Left ventricle myocardium inferior (tissue), 1 donor: ENCODE measurements around the gene TIE1. TPM values are rescaled to one million over a fixed set of nuclear protein-coding genes. Genes with fewer than 3 reads are reported as not detected.

Experiments used
- DNase-seq: peaks from one replicate; pipeline ENCODE4 v3.0.0-alpha.2; 2020
- H3K27ac ChIP-seq: fragments of 200-600 bp; replicated peaks from 2 replicates; pipeline ENCODE4 v1.8.0; 2021
- H3K27me3 ChIP-seq: fragments of 200-600 bp; 2 replicates; pipeline ENCODE4 v1.8.0; 2021; ENCODE audit warnings: low read depth
- H3K36me3 ChIP-seq: fragments of 200-600 bp; 2 replicates; pipeline ENCODE4 v1.8.0; 2021
- H3K4me1 ChIP-seq: fragments of 200-600 bp; 2 replicates; pipeline ENCODE4 v1.8.0; 2021
- H3K4me3 ChIP-seq: fragments of 200-600 bp; 2 replicates; pipeline ENCODE4 v1.8.0; 2021; ENCODE audit warnings: mild to moderate bottlenecking, moderate library complexity
- H3K9me3 ChIP-seq: fragments of 200-600 bp; replicated peaks from 2 replicates; pipeline ENCODE4 v1.8.0; 2021
- CTCF ChIP-seq: fragments of 200-600 bp; IDR thresholded peaks from 2 replicates; pipeline ENCODE4 v1.8.0; 2021; ENCODE audit warnings: antibody characterized with exemption, mild to moderate bottlenecking, borderline replicate concordance
- intact Hi-C: fragments of 100-400 bp; cut with micrococcal nuclease; formaldehyde crosslinking; loops from one replicate; pipeline ENCODE4 v1.11.0; 2022
- total RNA-seq: library from RNA; stranded (reverse); fragmentation: NEBNext Ultra II Directional; extraction: Animal tissue kit (Norgen Biotek cat#: 25700); gene quantifications from one replicate; pipeline ENCODE4 v1.2.1, GENCODE V29; 2021
- donor health status: DM: no; HTN: yes; CAD: no; lungs with severe emphysema.

Gene TIE1
- total RNA-seq, 1 donor from 2014 or later: 25.1 TPM

GRCh38 chr1:43312212-43312623 lies 11.4 kb downstream of the TIE1 start:
- intact Hi-C loops: no loop called here
- TF ChIP-seq CTCF: no peak
- Histone ChIP-seq H3K9me3 (no peaks in the 10 kb centered on the region), H3K36me3 (peaks cover 31% of the 10 kb centered on the region), H3K4me3 (no peak overlapping the region), H3K27me3 (no peaks in the 10 kb centered on the region), H3K27ac (no peak overlapping the region), H3K4me1 (peaks cover 11% of the 10 kb centered on the region)
- no peak for DNase-seq

- Histone ChIP-seq H3K27ac (no peak overlapping the region), H3K9me3 (no peaks in the 10 kb centered on the region), H3K36me3 (peaks cover 26% of the 10 kb centered on the region), H3K4me1 (peaks cover 11% of the 10 kb centered on the region), H3K27me3 (no peaks in the 10 kb centered on the region), H3K4me3 (no peak overlapping the region)
- intact Hi-C loops: no loop called here
- no peak for TF ChIP-seq CTCF
- no peak for DNase-seq
Observed at GRCh38 chr1:43312663-43313515, 12.1 kb downstream of the TIE1 start.

- no peaks in the 10 kb centered on the region for H3K9me3 ChIP-seq
- no peak for DNase-seq
- peaks cover 26% of the 10 kb centered on the region for H3K36me3 ChIP-seq
- H3K4me1 ChIP-seq: peaks cover 11% of the 10 kb centered on the region
- H3K4me3 ChIP-seq: no peak overlapping the region
- intact Hi-C loops: no loop called here
- no peak for TF ChIP-seq CTCF
- H3K27me3 ChIP-seq: no peaks in the 10 kb centered on the region
- H3K27ac ChIP-seq: no peak overlapping the region
Observed at GRCh38 chr1:43313771-43314170, 13.0 kb downstream of the TIE1 start.

GRCh38 chr1:43314233-43314632 lies 13.5 kb downstream of the TIE1 start:
- peaks cover 28% of the 10 kb centered on the region for H3K36me3 ChIP-seq
- no peak for DNase-seq
- H3K27ac ChIP-seq: no peak overlapping the region
- no peaks in the 10 kb centered on the region for H3K27me3 ChIP-seq
- no peak for TF ChIP-seq CTCF
- peaks cover 10% of the 10 kb centered on the region for H3K4me1 ChIP-seq
- no peak overlapping the region for H3K4me3 ChIP-seq
- intact Hi-C loops: no loop called here
- H3K9me3 ChIP-seq: no peaks in the 10 kb centered on the region

GRCh38 chr1:43315481-43315880 lies 14.7 kb downstream of the TIE1 start:
- DNase-seq: no peak
- no peak overlapping the region for H3K27ac ChIP-seq
- no peak for TF ChIP-seq CTCF
- peaks cover 33% of the 10 kb centered on the region for H3K36me3 ChIP-seq
- intact Hi-C loops: no loop called here
- H3K27me3 ChIP-seq: no peaks in the 10 kb centered on the region
- H3K4me1 ChIP-seq: peaks cover 4% of the 10 kb centered on the region
- H3K4me3 ChIP-seq: no peak overlapping the region
- H3K9me3 ChIP-seq: no peaks in the 10 kb centered on the region
